Vagina (tissue), 2 donors: ENCODE data around the gene RPGRIP1.

Source experiments
- POLR2A ChIP-seq, 2 donors: fragments of 450-650 bp; IDR thresholded peaks; one replicate each; pipeline ENCODE4 v1.6.1; 2017; ENCODE audit warnings: antibody characterized with exemption in 2 of 2, mild to moderate bottlenecking in 2 of 2, moderate library complexity in 2 of 2
- POLR2AphosphoS5 ChIP-seq, 2 donors: sonication (generic); formaldehyde crosslinking; IDR thresholded peaks; one replicate each; pipeline ENCODE4 v1.9.0; 2017; ENCODE audit warnings: antibody characterized with exemption in 2 of 2, mild to moderate bottlenecking in 2 of 2, low read depth in 1 of 2; ENCODE audit not compliant: insufficient read depth in 1 of 2
- TF ChIP-seq, protein P1 (sequence below), 3 experiments: fragments of 450-650 bp in 2 of 3; fragments of 200-600 bp in 1 of 3; sonication (generic) in 1 of 3; IDR thresholded peaks; one replicate each; pipeline ENCODE4 v1.5.1; 2017 to 2019; ENCODE audit warnings: antibody characterized with exemption in 3 of 3, mild to moderate bottlenecking in 2 of 3, moderate library complexity in 2 of 3

DNA sequence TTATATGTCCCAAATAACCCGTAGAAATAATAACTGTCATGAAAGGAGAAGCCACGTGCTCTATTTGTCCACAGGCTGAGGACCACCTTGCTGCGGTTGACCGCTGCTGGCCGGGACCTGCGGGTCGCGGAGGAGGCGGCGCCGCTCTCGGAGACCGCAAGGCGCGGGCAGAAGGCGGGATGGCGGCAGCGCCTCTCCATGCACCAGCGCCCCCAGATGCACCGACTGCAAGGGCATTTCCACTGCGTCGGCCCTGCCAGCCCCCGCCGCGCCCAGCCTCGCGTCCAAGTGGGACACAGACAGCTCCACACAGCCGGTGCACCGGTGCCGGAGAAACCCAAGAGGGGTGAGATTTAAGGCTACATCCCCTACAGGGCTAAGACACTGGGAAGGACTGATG lies 21.0 kb downstream of the RPGRIP1 start:
- TF ChIP-seq, protein P1, sequence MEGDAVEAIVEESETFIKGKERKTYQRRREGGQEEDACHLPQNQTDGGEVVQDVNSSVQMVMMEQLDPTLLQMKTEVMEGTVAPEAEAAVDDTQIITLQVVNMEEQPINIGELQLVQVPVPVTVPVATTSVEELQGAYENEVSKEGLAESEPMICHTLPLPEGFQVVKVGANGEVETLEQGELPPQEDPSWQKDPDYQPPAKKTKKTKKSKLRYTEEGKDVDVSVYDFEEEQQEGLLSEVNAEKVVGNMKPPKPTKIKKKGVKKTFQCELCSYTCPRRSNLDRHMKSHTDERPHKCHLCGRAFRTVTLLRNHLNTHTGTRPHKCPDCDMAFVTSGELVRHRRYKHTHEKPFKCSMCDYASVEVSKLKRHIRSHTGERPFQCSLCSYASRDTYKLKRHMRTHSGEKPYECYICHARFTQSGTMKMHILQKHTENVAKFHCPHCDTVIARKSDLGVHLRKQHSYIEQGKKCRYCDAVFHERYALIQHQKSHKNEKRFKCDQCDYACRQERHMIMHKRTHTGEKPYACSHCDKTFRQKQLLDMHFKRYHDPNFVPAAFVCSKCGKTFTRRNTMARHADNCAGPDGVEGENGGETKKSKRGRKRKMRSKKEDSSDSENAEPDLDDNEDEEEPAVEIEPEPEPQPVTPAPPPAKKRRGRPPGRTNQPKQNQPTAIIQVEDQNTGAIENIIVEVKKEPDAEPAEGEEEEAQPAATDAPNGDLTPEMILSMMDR (IDR thresholded peaks at IDR 0.05) = no peak
- TF ChIP-seq POLR2AphosphoS5 (IDR thresholded peaks at IDR 0.05; ENCODE audit: insufficient read depth in 1 of 2, low read depth in 1 of 2) = no peak
- TF ChIP-seq POLR2A (IDR thresholded peaks at IDR 0.05) = no peak
